Cerebellar nuclear complex (tissue), 1 donor: ENCODE results near the gene MYEOV.

Source experiments
- DNase-seq, 2 experiments: peaks; one replicate each; lab custom pipeline; 2025; lab: John Stamatoyannopoulos, UW

Gene MYEOV

DNA sequence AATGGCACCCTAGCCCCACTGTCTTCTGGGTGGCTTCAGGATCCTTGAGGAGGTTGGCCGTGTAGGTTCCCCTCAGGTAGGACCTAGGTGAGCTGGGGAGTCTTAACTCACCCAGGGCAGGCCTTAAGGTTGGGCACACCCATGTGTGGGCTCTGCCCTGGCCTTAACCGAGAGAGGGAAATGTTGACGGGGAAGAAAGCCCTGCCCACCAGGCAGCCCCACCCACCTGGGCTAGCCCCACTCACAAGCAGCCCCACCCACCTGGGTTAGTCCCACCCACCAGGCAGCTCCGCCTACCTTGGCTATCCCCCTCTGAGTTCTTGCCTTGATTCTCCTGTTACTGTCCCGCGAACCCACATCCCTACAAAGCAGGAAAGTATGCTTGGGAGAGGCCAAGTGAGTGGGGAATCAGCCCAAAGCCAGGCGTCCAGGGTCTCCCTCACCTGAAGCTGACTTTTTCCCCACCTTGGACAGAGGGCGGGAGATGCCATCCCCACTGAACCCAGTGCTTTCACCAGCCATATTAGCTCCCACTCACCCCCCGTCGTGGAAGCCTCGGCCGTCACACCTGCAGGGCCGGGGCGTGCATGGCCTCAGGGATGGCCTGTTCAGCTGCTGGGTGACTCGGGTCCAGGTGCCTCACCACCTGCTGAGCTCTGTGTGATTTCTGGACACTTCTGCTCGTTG, at the start of gene MYEOV:
Gene MYEOV, plus strand, starts transcription at position 337 of the 687 bp plus-strand sequence. CDS start 1,200 bp downstream, outside the sequence.
- DNase-seq: no peak

DNA sequence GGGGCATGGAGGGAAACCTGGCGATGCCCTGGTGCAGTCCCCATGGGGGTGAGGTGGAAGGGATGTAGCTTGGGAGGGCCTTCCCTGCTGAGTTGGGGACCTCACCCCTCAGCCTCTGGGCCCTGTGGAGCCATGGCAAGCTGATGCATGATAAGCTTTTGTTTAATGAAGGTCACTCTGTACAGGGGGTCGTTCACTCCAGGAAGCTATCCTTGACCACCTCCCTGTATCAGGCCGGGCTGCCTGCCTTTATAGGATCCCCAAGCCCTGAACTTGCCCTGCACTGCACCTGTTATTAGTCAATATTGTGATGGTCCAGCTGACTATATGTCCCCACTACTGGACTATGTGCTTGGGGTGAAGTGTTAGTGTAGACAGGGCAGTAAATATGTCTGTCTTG, 49.7 kb upstream of the MYEOV start:
- no peak for DNase-seq

DNA sequence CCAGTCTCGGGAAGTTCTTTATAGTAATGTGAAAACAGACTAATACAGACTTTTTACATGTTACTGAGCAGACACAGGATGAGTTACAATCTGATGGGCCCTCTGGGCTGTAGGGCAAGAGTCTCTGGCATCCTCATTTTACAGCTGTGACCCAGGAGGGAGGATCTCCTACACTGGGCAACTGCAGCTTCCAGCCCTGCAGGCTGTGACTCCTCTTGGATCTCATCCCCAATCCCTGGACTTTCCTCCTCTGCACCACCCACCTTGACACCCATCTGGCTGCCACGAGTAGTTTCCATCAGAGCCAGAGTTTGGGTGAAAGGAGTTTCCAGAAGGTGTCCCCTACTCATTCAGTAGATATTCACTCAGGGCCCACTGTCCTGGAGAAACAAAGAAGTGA, 48.9 kb upstream of the MYEOV start:
- no peak for DNase-seq

DNA sequence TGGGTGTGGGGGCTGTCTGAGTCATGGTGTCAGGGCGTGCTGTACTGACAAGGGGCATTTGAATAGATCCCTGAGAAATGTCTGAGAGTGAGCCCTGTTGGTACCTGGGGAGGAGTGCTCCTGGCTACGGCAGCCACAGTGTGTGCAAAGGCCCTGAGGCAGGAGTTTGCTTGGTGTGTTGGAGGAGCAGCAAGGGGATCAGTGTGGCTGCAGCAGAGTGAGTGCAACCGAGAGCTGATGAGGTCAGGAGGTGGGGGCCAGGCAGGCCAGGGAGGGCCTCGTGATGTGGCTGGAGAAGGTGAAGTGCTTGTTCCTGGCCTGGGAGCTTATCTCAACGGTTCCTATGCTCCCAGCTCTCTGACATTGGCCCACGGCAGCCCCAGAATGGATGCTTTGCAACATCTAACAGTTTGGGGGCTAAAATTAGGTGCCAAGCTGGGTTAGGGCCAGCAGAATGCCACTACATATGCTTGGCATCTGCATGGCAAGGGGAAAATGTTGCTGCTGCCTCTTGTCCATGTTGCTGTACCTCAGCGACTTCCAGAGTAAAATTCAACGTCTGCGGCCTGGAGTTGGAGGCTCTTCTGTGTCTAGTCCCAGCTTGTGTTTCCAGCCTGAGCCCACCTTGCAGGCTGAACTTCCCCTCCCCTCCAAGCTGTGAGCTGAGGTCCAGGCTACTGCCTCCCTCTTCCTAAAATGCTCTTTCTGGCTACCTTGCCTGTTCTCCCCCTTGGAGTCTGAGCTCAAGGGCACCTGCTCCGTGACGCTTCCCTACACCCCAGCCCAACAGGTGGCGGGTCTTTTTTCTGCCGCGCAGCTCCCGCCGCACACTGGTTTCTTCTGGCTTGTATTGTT, 48.2 kb upstream of the MYEOV start:
- DNase-seq: no peak

DNA sequence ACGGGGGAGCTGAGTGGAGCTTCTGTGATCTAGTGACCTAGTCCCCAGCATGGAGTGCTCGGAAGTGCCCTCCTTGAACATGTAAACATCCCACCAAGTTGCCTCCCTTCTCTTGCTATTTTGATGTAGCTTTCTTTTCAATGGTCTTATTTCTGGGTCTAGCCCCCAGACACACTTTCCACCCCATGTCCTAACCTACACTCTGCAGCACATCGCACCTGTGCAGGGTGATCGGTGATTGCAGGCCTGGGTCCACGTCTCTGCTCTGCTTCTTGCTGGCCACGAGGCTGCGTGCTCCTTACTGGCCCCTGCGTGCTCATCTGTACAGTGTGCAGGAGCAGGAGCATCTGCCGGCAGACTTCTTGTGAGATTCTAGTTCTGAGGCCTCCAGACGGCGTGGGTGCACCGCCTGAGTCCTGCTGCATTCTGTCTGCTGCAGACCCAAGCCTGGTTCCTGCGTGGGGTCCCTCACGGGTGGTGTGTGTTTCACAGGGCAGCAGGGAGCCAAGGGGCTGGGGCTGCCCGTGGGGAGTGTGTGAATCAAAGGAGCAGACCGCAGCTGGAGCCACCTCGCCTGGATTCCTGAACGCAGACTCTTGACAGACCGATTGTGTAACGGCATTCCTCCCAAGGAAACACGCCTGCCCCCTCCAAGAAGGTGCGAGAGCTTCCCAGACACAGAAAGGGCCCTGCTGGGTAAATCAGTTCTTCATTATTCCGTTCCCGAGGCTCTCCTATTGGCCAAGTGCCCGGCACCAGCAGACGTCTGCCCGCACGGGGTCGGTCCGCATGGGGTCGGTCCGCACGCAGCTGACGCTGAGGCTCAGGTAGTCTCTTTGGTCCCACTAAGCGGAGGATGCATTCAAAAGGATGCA, 44.4 kb upstream of the MYEOV start:
- DNase-seq: no peak

DNA sequence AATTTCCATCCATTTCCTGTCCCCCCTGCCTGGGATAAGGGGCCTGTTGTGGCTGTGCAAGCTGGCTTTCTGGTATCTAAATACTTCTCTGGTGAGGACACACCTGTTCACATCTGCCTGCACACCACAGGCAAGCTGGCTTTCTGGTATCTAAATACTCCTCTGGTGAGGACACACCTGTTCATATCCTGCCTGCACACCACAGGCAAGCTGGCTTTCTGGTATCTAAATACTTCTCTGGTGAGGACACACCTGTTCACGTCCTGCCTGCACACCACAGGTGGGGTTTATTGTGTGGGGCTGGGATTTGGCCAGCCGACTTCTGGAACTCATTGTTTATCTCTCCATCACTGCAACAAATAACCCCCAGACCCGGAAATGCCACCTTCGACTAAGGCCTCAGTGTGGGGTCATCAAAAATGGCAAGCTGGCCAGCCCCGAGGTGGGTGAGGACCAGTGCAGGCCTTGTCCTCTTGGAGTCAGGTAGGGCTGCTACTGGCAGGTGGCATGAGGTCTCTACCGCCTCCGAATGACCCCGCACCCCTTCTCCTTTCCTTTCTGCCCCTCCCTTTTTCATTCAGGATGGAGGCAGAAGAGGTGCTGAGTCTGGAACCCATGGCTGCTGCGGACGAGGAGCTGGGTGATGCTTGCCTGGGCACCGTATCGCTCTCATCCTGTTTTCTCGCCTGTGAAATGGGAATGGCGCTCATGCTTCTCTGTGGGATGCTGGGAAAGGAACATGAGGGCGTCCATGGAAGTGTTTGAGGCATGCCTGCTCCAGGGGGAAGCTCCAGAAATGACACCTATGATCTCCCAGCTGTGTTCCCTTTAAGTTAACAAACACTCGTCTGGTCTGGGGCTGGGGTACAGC, 43.5 kb upstream of the MYEOV start:
- DNase-seq: no peak

DNA sequence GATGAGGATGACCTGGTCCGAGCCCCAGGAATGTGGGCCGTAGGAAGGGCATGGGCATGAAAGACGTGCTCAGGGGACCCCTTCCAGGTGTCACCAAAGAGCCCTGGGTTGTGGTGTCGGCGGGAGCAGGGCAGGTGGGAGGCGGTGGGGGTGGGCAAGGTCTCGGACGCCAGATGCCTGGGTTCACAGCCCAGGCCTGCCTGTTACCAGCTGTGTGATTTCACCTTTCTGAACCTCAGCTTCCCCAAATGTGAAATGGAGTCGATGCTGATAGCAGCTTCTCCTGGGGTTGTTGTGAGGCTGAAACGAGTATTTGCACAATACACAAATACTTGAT, 42.9 kb upstream of the MYEOV start:
- no peak for DNase-seq

DNA sequence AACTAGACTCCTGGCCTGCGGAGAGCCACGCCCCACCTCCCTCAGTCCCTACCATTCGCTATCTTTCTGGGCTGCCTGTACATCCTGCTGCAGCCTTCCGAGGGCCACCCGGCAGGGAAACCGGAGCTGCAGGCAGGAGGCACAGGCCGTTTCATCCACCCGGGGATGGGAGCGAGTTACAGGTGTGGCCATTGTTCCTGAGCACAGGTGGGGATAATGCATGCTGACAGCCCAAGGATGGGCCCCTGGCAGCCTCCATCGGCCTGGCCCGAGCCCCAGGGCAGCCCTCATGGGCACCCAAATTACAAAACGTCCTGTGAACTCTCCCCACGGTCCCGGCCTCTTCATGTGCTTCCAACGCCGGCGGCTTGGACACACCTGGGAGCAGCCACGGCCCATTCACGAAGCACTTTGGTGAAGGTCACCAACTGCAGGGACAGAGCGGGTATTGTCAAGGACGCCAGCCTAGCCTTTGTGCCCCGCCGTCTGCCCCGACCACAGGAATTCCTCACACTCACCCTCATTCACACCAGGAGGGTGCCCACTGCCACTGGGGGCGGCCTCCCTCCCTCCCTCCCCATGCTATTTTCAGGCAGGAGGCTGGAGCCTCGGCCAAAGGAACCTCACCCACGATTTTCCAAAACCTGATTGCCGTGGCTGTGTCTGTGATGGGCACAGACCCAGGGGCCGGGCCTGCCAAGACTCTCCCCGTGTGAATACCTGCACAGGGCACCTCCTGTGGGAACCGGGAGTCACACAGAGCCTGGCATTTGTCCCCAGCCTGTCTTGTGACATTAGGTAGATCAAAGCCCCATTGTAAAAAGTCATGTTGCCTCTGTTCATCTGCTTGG, 42.1 kb upstream of the MYEOV start:
- no peak for DNase-seq

DNA sequence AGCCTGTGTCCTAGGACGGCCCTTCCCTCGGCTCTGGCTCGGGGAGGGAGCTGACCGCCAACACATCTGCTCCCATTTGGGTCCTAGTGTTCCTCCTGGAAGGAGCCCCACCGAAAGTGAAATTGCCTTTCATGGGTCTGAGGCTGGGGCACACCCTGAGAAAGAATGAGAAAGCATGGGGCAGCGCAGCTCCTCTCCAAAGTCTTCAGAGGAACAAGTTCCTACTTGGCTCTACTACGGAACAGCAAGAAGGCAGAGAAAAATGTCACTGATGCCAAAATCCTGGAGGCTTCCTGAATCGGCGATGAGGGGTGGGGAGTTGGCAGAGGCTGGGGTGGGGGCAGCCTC, 41.5 kb upstream of the MYEOV start:
- DNase-seq: no peak

DNA sequence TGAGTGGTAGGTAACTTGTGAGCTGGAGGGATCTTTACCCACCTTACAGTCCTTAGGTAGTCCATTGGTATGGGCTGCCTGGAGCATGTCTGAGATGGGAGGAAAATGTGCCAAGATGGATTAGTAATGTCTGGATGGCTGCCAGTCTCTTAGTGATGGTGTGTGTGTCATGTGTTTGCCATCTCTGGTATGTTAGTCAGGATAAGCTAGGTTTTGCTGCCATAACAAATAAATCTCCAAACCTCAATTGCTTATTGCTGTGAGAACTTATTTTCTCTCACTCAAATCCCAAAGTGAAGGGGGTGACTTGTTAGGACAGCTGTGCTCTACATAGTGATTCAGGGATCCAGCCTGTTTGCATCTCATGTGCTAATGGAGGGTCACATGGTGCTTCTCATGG, 40.9 kb upstream of the MYEOV start:
- no peak for DNase-seq

DNA sequence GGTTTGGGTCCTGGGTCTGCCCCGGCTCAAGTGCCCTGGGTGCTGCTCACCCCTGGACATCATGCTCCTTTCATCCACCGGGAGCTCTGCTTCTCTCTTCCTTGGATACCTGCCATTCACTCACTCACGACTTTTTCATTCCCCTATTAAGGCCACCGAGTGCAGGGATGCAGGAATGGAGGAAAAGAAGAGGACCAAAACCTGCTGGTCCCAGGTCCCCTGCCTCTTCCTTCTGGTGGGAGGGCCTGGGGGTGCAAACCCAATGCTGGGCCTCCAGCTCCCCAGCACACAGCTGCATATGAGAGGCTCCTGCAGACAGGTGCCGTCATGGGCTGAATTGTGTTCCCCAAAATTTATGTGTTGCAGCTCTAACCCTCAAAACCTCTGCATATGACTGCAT, 36.8 kb upstream of the MYEOV start:
- DNase-seq: no peak

DNA sequence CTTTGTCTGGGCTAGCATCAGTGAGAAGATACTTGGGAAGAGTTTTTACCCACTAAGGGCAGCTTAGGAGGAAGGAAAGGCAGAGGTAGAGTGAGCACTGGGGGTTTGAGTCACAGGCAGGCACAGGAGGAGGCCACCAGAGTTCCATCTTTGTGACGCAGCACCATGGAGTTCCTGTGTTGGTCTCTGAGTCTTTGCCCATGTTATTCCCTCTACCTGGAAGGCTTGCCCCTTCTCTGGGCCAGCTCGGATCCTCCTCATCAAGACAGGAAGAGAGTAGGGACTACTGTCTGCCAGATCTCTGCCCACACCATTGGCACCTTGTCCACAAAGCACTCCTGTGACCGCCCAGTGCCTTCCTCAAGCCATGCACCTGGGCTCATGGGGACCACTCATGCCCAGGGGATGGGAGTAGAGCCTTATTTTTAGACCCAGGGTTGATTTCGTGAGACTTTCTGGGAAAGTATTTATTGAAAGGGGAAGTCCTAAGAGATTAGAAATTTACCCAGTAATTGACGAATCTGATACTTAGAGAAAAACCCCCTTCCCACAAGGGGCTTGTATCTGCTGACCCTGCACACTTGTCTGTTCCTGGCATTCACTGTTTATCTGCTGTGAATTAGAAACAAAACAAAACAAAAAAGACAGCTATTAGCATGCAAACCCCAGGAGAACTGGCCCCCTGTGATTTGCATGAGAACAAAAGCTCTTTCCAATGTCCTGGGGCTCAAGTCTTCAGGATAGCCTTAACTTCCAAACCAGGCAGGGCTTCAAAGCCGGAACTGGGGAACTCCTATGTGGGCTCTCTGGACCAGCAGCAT, 35.9 kb upstream of the MYEOV start:
- no peak for DNase-seq

DNA sequence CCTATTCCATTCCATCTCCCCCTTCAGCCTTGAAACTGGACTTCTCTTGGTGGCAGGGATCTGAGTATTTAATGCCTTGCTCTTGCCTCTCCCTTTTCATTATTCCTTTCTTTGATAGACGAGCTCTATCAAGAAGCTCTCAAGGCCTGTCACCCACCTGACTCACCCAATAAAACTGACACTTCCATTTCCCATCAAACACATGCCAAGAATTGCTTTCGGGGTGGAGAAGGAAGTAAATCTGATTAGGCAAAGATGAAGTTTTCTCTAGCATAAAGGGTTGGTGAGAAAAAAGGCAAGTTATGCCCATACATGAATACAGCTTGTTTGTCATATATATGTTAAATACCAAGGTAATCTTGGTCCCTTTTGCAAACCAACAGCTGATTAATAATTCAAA, 34.9 kb upstream of the MYEOV start:
- no peak for DNase-seq

DNA sequence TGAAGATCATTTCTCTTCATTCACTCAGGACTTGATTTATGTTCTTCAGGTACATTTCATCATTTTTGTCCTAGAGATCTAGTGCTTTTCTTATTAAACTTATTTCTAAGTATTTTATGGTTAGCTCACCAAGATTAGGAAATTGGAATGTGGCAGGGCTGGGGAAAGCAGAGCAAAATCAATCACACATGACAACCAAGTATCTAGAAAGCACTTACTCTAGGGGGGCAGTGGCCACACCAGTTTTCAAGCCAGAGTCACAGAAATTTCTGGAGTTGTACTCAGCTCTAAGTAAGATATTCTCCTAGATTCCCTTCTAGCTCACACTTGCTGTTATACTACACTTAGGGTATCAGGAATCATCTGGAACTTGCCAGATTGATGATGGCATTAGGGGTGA, 33.3 kb upstream of the MYEOV start:
- DNase-seq: no peak

DNA sequence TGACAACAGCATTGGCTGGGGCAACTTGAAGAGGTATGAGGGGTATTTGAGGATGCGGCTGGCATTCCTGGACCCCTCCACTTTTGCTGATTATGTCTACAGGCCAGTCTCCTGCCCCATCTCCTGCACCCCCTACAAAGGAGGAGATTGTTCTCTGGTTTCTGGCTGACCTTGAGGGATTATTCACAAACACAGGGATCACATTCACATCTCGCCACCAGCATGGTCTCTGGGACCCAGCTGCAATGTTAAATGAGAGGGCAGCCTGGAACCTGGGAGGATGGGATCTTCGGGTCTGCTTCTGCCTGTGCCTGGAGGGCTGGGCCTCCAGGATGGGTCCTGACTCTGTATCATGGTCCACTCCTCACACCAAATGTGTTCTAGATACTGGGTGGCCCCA, 32.8 kb upstream of the MYEOV start:
- no peak for DNase-seq

DNA sequence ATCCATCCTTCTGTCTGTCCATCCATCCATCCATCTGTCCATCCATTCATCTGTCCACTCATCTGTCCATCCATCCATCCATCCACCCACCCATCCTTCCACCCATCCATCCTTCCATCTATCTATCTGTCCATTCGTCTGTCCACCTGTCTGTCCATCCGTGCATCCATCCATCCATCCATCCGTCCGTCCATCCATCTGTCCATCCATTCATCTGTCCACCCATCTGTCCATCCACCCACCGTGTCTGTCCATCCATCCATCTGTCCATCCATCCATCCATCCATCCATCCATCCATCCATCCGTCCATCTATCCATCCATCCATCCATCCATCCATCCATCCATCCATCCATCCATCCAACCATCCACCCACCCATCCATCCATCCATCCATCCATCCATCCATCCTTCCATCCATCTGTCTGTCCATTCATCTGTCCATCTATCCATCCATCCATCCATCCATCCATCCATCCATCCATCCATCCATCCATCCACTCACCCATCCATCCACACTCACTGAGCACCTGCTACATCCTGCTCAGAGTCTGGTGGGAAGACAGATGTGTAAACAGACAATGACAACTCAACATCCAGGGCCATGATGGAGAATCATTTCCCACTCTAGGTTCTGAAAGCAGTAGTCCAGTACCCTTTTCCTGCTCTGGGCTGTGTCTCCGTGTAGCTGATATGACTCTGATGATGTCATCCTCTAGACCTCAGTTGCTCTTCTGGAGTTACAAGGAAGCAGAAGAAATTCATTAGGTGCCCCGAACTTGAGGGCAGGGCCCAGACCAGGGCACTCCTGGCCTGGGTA, 30.8 kb upstream of the MYEOV start:
- no peak for DNase-seq

DNA sequence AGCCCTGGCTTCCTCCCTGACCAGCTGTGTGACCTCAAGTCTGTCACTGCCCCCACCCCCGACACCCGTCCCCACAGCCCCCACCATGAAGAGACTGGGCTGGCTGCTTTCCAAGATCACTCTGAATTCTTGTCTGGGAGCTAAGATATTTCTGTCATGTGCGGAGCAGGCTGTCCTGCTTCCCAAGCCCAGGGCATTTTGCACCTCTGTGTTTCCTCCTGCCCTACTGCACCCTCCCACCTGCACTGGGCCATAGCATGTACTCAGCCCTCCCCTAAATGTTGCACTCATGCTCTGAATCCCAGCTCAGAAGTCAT, 30.3 kb upstream of the MYEOV start:
- DNase-seq: no peak

DNA sequence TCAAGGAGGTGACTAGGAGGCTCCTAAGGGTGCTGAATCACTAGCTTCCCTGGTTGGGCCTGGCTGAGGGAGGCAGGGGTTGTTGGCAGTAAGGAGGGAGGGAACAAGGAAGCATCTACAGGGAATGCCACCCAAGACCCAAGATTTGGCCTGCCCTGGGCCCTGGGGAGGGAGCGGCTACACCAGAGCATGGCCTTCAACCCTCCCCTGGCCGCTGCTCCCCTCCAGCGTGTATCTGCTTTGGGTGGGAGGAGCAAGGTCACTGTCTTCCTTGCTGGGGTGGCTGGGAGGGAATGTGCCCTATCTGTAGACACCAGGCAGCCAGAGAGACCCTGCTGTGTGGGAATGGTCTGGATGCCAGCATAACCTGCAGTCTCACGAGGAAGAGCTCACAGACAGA, 29.5 kb upstream of the MYEOV start:
- DNase-seq: no peak

DNA sequence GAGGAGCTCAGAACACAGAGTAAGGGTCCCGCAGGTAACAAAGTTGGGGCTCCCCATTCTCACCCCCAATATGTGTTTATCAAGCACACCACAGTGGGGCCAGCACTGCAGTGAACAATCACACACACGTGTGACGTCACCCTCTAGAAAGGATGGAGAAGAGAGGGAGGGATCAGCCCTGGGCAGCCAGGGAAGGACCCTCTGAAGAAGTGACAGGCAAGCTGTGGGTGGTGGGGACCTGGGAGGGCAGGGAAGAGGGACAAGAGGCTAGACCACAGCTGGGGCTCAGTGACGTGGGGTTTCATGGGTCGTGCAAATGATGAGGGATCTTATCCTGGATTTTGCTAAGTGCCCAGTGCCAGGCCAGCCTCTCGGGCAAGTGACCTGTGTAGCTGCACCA, 28.7 kb upstream of the MYEOV start:
- no peak for DNase-seq
